Measurements from ENCODE around the gene SEMA5B.

The SEMA5B gene

GRCh38 chr3:122926811-122927210, 100.8 kb downstream of the SEMA5B start:
- H3F3A ChIP-seq (ENCODE audit: insufficient read depth, low read length) = no peaks in the 10 kb centered on the region
- no peaks in the 10 kb centered on the region for H3K9me2 ChIP-seq (replicated peaks; ENCODE audit: insufficient read depth, low read length)
- no peak overlapping the region for H3K4me3 ChIP-seq (ENCODE audit: low read length)
- TF ChIP-seq CTCF (IDR thresholded peaks at IDR 0.05; ENCODE audit: low read length) (no peak), EZH2phosphoT487 (IDR thresholded peaks at IDR 0.05; ENCODE audit: low read length) (no peak), EZH2 (optimal IDR thresholded peaks at IDR 0.05; ENCODE audit: low read depth, low read length) (no peak)
- no peaks in the 10 kb centered on the region for H3K36me3 ChIP-seq (replicated peaks; ENCODE audit: insufficient read depth, low read length)
- no peaks in the 10 kb centered on the region for H4K20me1 ChIP-seq (ENCODE audit: insufficient read depth, low read length)
- no peaks in the 10 kb centered on the region for H3K79me2 ChIP-seq (ENCODE audit: low read length)
- no peak for DNase-seq
- no peaks in the 10 kb centered on the region for H3K9me3 ChIP-seq (replicated peaks; ENCODE audit: insufficient read depth, low read length)
- H3K9ac ChIP-seq (ENCODE audit: low read length) = no peak overlapping the region
- peaks cover 11% of the 10 kb centered on the region; the same call in 1 of the 2 replicates for H3K27me3 ChIP-seq (replicated peaks; ENCODE audit: insufficient read depth, low read length)
- H3K4me1 ChIP-seq (ENCODE audit: low read length) = no peaks in the 10 kb centered on the region
- H3K4me2 ChIP-seq (ENCODE audit: low read depth, low read length) = no peak overlapping the region
- H3K27ac ChIP-seq (ENCODE audit: low read length) = no peak overlapping the region
- no peak overlapping the region for H2AFZ ChIP-seq (ENCODE audit: low read length)

DNA sequence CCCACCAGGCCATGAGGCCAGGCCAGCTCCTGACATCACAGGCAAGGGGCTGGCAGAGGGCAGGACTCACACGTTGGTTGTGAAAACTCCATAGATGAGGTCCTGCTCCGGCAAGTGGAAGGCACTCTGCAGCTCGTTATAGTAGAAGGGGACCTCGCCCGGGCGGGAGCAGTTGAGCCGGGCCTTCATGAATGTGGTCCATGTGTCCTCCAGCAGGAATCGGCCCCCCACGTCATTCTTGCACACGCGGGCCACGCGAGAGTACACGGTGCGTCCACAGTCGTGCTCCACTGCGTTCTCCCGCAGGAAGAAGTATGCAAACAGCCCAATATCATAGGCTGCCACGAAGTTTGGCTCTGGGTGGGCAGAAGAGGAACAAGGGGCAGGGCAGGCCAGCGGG, 101.2 kb downstream of the SEMA5B start:
- Histone ChIP-seq H3K36me3 (replicated peaks; ENCODE audit: insufficient read depth, low read length) (no peaks in the 10 kb centered on the region), H3K27me3 (replicated peaks; ENCODE audit: insufficient read depth, low read length) (peaks cover 15% of the 10 kb centered on the region; the same call in 1 of the 2 replicates), H3K4me2 (ENCODE audit: low read depth, low read length) (no peak overlapping the region), H3K79me2 (ENCODE audit: low read length) (no peaks in the 10 kb centered on the region), H4K20me1 (ENCODE audit: insufficient read depth, low read length) (no peaks in the 10 kb centered on the region), H3F3A (ENCODE audit: insufficient read depth, low read length) (no peaks in the 10 kb centered on the region), H3K27ac (ENCODE audit: low read length) (no peak overlapping the region), H3K4me3 (ENCODE audit: low read length) (no peak overlapping the region), H3K9ac (ENCODE audit: low read length) (no peak overlapping the region), H2AFZ (ENCODE audit: low read length) (no peak overlapping the region), H3K9me3 (replicated peaks; ENCODE audit: insufficient read depth, low read length) (no peaks in the 10 kb centered on the region), H3K4me1 (ENCODE audit: low read length) (no peaks in the 10 kb centered on the region), H3K9me2 (replicated peaks; ENCODE audit: insufficient read depth, low read length) (no peaks in the 10 kb centered on the region)
- DNase-seq = no peak
- no peak for TF ChIP-seq EZH2 (optimal IDR thresholded peaks at IDR 0.05; ENCODE audit: low read depth, low read length)
- TF ChIP-seq CTCF (IDR thresholded peaks at IDR 0.05; ENCODE audit: low read length) = no peak
- no peak for TF ChIP-seq EZH2phosphoT487 (IDR thresholded peaks at IDR 0.05; ENCODE audit: low read length)

DNA sequence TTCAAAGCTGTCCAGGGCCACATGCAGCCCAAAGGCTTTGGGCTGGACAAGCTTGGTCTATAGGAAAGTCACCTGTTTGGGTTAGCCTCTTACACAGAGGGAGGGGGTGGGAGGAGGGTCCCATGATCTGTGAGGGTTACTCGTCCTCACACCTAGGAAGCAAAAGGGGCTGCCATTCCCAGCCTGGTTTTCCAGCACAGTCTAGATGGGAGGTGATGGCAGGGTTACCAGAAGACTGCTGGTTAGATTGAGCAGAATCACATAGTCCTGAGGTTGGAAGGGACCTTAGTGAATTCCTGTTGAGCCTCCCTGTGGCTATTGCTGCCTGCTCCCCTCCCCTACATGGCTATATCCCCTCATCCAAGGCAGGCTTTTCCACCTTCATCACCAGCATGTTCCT, 101.8 kb downstream of the SEMA5B start:
- Histone ChIP-seq H3K27me3 (replicated peaks; ENCODE audit: insufficient read depth, low read length) (peaks cover 15% of the 10 kb centered on the region; the same call in 1 of the 2 replicates), H3K4me1 (ENCODE audit: low read length) (no peaks in the 10 kb centered on the region), H3K79me2 (ENCODE audit: low read length) (no peaks in the 10 kb centered on the region), H3K9me3 (replicated peaks; ENCODE audit: insufficient read depth, low read length) (no peaks in the 10 kb centered on the region), H3K9me2 (replicated peaks; ENCODE audit: insufficient read depth, low read length) (no peaks in the 10 kb centered on the region), H3K4me3 (ENCODE audit: low read length) (no peak overlapping the region), H3F3A (ENCODE audit: insufficient read depth, low read length) (no peaks in the 10 kb centered on the region), H3K4me2 (ENCODE audit: low read depth, low read length) (no peak overlapping the region), H3K36me3 (replicated peaks; ENCODE audit: insufficient read depth, low read length) (no peaks in the 10 kb centered on the region), H2AFZ (ENCODE audit: low read length) (no peak overlapping the region), H4K20me1 (ENCODE audit: insufficient read depth, low read length) (no peaks in the 10 kb centered on the region), H3K9ac (ENCODE audit: low read length) (no peak overlapping the region), H3K27ac (ENCODE audit: low read length) (no peak overlapping the region)
- no peak for DNase-seq
- TF ChIP-seq CTCF (IDR thresholded peaks at IDR 0.05; ENCODE audit: low read length) (no peak), EZH2 (optimal IDR thresholded peaks at IDR 0.05; ENCODE audit: low read depth, low read length) (no peak), EZH2phosphoT487 (IDR thresholded peaks at IDR 0.05; ENCODE audit: low read length) (no peak)

Data from MM.1S (cell line).